ENCODE measurements around the gene YIF1B. TPM values are rescaled to one million over a fixed set of nuclear protein-coding genes. Genes with fewer than 3 reads are reported as not detected.
A peak's percentile ranks its signal among the peaks of the same experiment; 100 is the strongest.

The YIF1B gene
- total RNA-seq, 1 experiment from 2014 or later = 73.2 TPM

DNA sequence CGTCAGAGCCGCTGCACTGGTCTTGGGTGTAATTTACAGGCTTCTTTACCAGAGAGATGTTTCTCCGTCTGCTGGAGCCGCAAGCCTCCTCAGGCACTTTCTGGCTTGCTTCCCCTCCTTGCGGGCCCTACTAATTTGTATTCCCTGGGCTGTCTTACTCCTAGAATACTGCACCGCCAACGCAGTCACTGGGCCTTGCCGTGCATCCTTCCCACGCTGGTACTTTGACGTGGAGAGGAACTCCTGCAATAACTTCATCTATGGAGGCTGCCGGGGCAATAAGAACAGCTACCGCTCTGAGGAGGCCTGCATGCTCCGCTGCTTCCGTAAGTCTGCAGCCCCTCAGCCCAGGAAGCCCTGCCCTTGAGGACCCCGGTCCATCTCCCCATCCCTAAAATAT, 25.8 kb downstream of the YIF1B start:
- Histone ChIP-seq H4K20me1 (ENCODE audit: control insufficient read depth, insufficient read depth, insufficient read length) (no peaks in the 10 kb centered on the region), H2BK20ac (ENCODE audit: low read depth, low read length, poor library complexity, severe bottlenecking) (no peak overlapping the region), H3K18ac (ENCODE audit: insufficient read length, low read depth, low read length) (no peak overlapping the region), H3K79me2 (ENCODE audit: insufficient read depth, low read length) (no peaks in the 10 kb centered on the region), H2AFZ (ENCODE audit: low read length) (no peak overlapping the region), H3K23ac (ENCODE audit: insufficient read length, low read depth, low read length) (no peak overlapping the region), H3K4me2 (ENCODE audit: insufficient read depth, insufficient read length, low read length) (no peak overlapping the region), H3K56ac (ENCODE audit: insufficient read length, low read depth, low read length) (no peak overlapping the region), H3K14ac (ENCODE audit: insufficient read depth, low read length) (no peak overlapping the region), H3K27me3 (ENCODE audit: insufficient read depth, low read length) (no peaks in the 10 kb centered on the region), H3K9ac (ENCODE audit: extremely low read depth, insufficient read length, low read length) (no peak overlapping the region), H2BK5ac (ENCODE audit: insufficient read length, low read length) (no peak overlapping the region), H3K79me1 (ENCODE audit: insufficient read depth, low read depth, low read length, poor library complexity, severe bottlenecking) (no peaks in the 10 kb centered on the region), H3K27ac (ENCODE audit: insufficient read length, low read depth, low read length) (no peak overlapping the region), H4K8ac (replicated peaks; ENCODE audit: insufficient read length, low read depth, low read length) (no peak overlapping the region), H3T11ph (ENCODE audit: low read length) (no peak overlapping the region), H2BK12ac (ENCODE audit: insufficient read length, low read depth, low read length) (no peak overlapping the region), H3K4ac (ENCODE audit: low read depth, low read length) (no peak overlapping the region), H4K5ac (ENCODE audit: insufficient read length, low read depth, low read length) (no peak overlapping the region), H3K9me3 (ENCODE audit: control insufficient read depth, low read depth, low read length) (no peaks in the 10 kb centered on the region), H3K23me2 (ENCODE audit: insufficient read length, low read depth, low read length, poor library complexity, severe bottlenecking) (no peaks in the 10 kb centered on the region), H2BK120ac (ENCODE audit: low read depth, low read length, poor library complexity, severe bottlenecking) (no peak overlapping the region), H2BK15ac (ENCODE audit: low read depth, low read length) (no peak overlapping the region), H2AK5ac (ENCODE audit: insufficient read length, low read length) (no peak overlapping the region), H4K91ac (ENCODE audit: insufficient read length, low read depth, low read length) (no peak overlapping the region), H3K4me1 (ENCODE audit: insufficient read depth, low read length) (no peaks in the 10 kb centered on the region)
- no CpG with 5 or more reads among the region's 15 CpGs for WGBS (ENCODE audit: extremely low coverage, insufficient read length, low lambda C conversion rate)
- Mint-ChIP-seq H3K27me3 (ENCODE audit: low read depth) (no peaks in the 10 kb centered on the region), H3K4me3 (no peak overlapping the region), H3K27ac (peak overlapping the region in 1 of 3 experiments; percentile 55; a peak in 1 of 7 replicates), H3K36me3 (ENCODE audit: insufficient read depth in 1 of 3, low read depth in 3 of 3) (peaks cover 37 to 74% (median 74%) of the 10 kb centered on the region in 3 experiments; a peak in 6 of 7 replicates), H3K4me1 (no peaks in the 10 kb centered on the region), H3K9me3 (no peaks in the 10 kb centered on the region)
- TF ChIP-seq, protein P1, sequence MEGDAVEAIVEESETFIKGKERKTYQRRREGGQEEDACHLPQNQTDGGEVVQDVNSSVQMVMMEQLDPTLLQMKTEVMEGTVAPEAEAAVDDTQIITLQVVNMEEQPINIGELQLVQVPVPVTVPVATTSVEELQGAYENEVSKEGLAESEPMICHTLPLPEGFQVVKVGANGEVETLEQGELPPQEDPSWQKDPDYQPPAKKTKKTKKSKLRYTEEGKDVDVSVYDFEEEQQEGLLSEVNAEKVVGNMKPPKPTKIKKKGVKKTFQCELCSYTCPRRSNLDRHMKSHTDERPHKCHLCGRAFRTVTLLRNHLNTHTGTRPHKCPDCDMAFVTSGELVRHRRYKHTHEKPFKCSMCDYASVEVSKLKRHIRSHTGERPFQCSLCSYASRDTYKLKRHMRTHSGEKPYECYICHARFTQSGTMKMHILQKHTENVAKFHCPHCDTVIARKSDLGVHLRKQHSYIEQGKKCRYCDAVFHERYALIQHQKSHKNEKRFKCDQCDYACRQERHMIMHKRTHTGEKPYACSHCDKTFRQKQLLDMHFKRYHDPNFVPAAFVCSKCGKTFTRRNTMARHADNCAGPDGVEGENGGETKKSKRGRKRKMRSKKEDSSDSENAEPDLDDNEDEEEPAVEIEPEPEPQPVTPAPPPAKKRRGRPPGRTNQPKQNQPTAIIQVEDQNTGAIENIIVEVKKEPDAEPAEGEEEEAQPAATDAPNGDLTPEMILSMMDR (conservative IDR thresholded peaks at IDR 0.05) = no peak
- no peak for DNase-seq
